PFSK-1 (cell line): Measurements from ENCODE around the gene NCSTN.

Experiments used
- POLR2AphosphoS5 ChIP-seq: IDR thresholded peaks from 2 replicates; pipeline ENCODE4 v1.6.1; 2012; ENCODE audit warnings: low read depth, mild to moderate bottlenecking, control low read depth, low read length, moderate library complexity
- REST ChIP-seq, 2 experiments: IDR thresholded peaks; 2 replicates each; pipeline versions ENCODE4 v1.6.1 to v1.8.0; 2011 to 2012; ENCODE audit warnings: low read depth in 2 of 2, low read length in 2 of 2, control low read depth in 1 of 2, inconsistent platforms in 1 of 2, mild to moderate bottlenecking in 1 of 2, moderate library complexity in 1 of 2; ENCODE audit not compliant: insufficient read depth in 1 of 2
- TAF1 ChIP-seq: IDR thresholded peaks from 2 replicates; pipeline ENCODE4 v1.6.1; 2012; ENCODE audit warnings: low read length, control low read depth, borderline replicate concordance; ENCODE audit not compliant: insufficient read depth

GRCh38 chr1:160338580-160338979, 4.6 kb upstream of the NCSTN start:
- TF ChIP-seq POLR2AphosphoS5 (no peak), TAF1 (no peak), REST (IDR thresholded peaks at IDR 0.05; ENCODE audit: insufficient read depth in 1 of 2, low read depth in 2 of 2, low read length in 2 of 2) (no peak)
